ENCODE results near the gene SCN1A.

DNA sequence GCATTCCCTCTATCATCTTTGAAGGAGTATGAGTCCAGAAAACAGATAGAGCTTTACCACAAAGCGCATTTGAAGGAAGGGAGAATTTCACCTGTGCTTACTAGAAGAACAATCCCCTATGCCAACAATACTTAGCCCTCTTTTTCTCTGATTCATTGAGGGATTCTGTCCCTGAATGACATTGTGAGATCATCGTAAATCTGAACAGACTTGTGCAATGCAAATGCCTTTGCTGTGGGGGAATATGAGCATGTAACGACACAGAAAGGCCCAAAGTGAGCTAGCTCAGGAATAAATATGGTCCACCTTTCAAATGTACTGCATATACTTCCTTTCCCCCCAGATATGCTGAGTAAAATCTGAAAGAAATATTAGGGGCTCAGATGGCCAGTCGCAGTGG lies 67.6 kb downstream of the SCN1A start:
- TF ChIP-seq CTCF (conservative IDR thresholded peaks at IDR 0.05; ENCODE audit: low read length) (no peak), EZH2phosphoT487 (IDR thresholded peaks at IDR 0.05; ENCODE audit: borderline replicate concordance) (no peak)

All from Loucy (cell line).